Neutrophil (primary cell): Measurements from ENCODE around the gene TMEM255B.
"Not testable (repeated sequence)": the region's sequence is repeated elsewhere in the genome, so short reads cannot be mapped to it uniquely, and the experiment has no call there.

Source experiments
- H3K27ac ChIP-seq: fragments of 200-600 bp; sonication (generic); 2 replicates; pipeline ENCODE4 v1.5.1; 2016; ENCODE audit warnings: mild to moderate bottlenecking, moderate library complexity
- H3K27me3 ChIP-seq: fragments of 200-600 bp; sonication (generic); 2 replicates; pipeline ENCODE4 v1.6.0; 2016; ENCODE audit warnings: mild to moderate bottlenecking
- H3K36me3 ChIP-seq: fragments of 200-600 bp; sonication (generic); 2 replicates; pipeline ENCODE4 v1.5.1; 2017
- H3K4me1 ChIP-seq, 2 experiments: fragments of 200-600 bp in 1 of 2; sonication (generic) in 1 of 2; 1 replicate in 1 of 2; 2 replicates in 1 of 2; pipeline versions ENCODE4 v1.5.1 to v1.6.1; 2013 to 2016; ENCODE audit warnings: low read depth in 1 of 2, low read length in 1 of 2, mild to moderate bottlenecking in 1 of 2, moderate library complexity in 1 of 2; ENCODE audit not compliant: control insufficient read depth in 1 of 2, insufficient read depth in 1 of 2
- H3K4me3 ChIP-seq, 2 experiments: fragments of 200-600 bp in 1 of 2; sonication (generic) in 1 of 2; 1 replicate in 1 of 2; 2 replicates in 1 of 2; pipeline ENCODE4 v1.5.1; 2013 to 2016; ENCODE audit warnings: low read depth in 1 of 2, low read length in 1 of 2, mild to moderate bottlenecking in 1 of 2, moderate library complexity in 1 of 2
- H3K9me3 ChIP-seq: fragments of 200-600 bp; sonication (generic); 2 replicates; pipeline ENCODE4 v1.5.1; 2016
- TF ChIP-seq, protein P1 (sequence below): fragments of 200-600 bp; sonication (generic); IDR thresholded peaks from 2 replicates; pipeline ENCODE4 v1.5.1; 2016; ENCODE audit warnings: antibody characterized with exemption

TMEM255B gene

GRCh38 chr13:113749507-113749906 is 9.5 kb upstream of the TMEM255B start:
- no peaks in the 10 kb centered on the region for H3K9me3 ChIP-seq

DNA sequence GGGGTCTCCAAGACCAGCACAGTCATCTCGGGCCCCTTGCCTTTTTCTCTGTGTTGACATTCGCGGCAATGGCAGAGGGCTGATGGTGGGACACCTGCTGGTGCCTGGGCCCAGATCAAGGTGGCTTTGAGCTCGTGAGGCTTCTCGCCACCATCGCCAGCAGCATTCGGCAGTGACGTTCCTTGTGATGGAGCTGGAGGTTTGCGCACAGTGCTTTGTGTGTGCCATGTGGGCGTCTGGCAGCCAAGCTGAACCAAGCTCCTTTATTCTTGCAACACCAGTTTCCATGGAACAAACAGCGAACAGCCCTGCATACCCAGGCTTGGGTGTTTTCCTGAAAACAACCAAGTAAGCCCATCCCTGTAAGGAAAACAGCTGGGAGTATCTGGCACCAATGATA is 9.1 kb upstream of the TMEM255B start:
- Histone ChIP-seq H3K9me3 (no peaks in the 10 kb centered on the region), H3K27ac (no peak overlapping the region)

More at GRCh38 chr13:113749507-113749906, 9.5 kb upstream of the TMEM255B start:
- Histone ChIP-seq H3K36me3 (no peaks in the 10 kb centered on the region), H3K27ac (no peak overlapping the region), H3K4me3 (no peak overlapping the region), H3K27me3 (peaks cover 13% of the 10 kb centered on the region), H3K4me1 (no peaks in the 10 kb centered on the region)
- TF ChIP-seq, protein P1, sequence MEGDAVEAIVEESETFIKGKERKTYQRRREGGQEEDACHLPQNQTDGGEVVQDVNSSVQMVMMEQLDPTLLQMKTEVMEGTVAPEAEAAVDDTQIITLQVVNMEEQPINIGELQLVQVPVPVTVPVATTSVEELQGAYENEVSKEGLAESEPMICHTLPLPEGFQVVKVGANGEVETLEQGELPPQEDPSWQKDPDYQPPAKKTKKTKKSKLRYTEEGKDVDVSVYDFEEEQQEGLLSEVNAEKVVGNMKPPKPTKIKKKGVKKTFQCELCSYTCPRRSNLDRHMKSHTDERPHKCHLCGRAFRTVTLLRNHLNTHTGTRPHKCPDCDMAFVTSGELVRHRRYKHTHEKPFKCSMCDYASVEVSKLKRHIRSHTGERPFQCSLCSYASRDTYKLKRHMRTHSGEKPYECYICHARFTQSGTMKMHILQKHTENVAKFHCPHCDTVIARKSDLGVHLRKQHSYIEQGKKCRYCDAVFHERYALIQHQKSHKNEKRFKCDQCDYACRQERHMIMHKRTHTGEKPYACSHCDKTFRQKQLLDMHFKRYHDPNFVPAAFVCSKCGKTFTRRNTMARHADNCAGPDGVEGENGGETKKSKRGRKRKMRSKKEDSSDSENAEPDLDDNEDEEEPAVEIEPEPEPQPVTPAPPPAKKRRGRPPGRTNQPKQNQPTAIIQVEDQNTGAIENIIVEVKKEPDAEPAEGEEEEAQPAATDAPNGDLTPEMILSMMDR: no peak

GRCh38 chr13:113750554-113751399 is 8.2 kb upstream of the TMEM255B start:
- H3K9me3 ChIP-seq: no peaks in the 10 kb centered on the region
- H3K4me1 ChIP-seq: no peaks in the 10 kb centered on the region
- no peak overlapping the region for H3K4me3 ChIP-seq
- no peaks in the 10 kb centered on the region for H3K36me3 ChIP-seq
- peaks cover 14% of the 10 kb centered on the region for H3K27me3 ChIP-seq
- H3K27ac ChIP-seq: no peak overlapping the region
- TF ChIP-seq, protein P1: no peak

More for the DNA sequence above, 9.1 kb upstream of the TMEM255B start:
- Histone ChIP-seq H3K36me3 (no peaks in the 10 kb centered on the region), H3K27me3 (peaks cover 14% of the 10 kb centered on the region), H3K4me1 (no peaks in the 10 kb centered on the region), H3K4me3 (no peak overlapping the region)
- TF ChIP-seq, protein P1: no peak

- H3K9me3 ChIP-seq: no peaks in the 10 kb centered on the region
- no peaks in the 10 kb centered on the region for H3K36me3 ChIP-seq
- H3K4me1 ChIP-seq: peaks cover 4% of the 10 kb centered on the region in 2 experiments
- no peak overlapping the region for H3K27ac ChIP-seq
- no peak overlapping the region for H3K4me3 ChIP-seq
- TF ChIP-seq, protein P1: no peak
- H3K27me3 ChIP-seq: peaks cover 14% of the 10 kb centered on the region
Measured at GRCh38 chr13:113751491-113751890, 7.5 kb upstream of the TMEM255B start.

DNA sequence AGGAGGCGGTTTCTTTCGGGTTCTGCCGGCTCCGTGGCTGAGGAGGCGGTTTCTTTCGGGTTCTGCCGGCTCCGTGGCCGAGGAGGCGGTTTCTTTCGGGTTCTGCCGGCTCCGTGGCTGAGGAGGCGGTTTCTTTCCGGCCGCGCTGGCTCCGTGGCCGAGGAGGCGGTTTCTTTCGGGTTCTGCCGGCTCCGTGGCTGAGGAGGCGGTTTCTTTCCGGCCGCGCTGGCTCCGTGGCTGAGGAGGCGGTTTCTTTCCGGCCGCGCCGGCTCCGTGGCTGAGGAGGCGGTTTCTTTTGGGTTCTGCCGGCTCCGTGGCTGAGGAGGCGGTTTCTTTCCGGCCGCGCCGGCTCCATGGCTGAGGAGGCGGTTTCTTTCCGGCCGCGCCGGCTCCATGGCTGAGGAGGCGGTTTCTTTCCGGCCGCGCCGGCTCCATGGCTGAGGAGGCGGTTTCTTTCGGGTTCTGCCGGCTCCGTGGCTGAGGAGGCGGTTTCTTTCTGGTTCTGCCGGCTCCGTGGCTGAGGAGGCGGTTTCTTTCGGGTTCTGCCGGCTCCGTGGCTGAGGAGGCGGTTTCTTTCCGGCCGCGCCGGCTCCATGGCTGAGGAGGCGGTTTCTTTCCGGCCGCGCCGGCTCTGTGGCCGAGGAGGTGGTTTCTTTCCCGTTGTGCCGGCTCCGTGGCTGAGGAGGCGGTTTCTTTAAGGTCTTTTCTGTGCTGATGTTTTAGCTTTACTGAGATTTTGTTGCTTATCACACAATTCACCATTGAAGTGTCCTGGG is 6.6 kb upstream of the TMEM255B start:
- Histone ChIP-seq H3K27me3 (peaks cover 14% of the 10 kb centered on the region), H3K4me1 (peaks cover 8 to 11% of the 10 kb centered on the region in 2 experiments)
- H3K9me3 ChIP-seq, H3K4me3 ChIP-seq, H3K36me3 ChIP-seq, H3K27ac ChIP-seq: not testable (repeated sequence)

GRCh38 chr13:113753171-113753570 is 5.9 kb upstream of the TMEM255B start:
- Histone ChIP-seq H3K4me1 (peaks cover 11 to 15% of the 10 kb centered on the region in 2 experiments), H3K27ac (no peak overlapping the region), H3K4me3 (no peak overlapping the region), H3K36me3 (no peaks in the 10 kb centered on the region), H3K27me3 (peaks cover 14% of the 10 kb centered on the region), H3K9me3 (no peaks in the 10 kb centered on the region)
- TF ChIP-seq, protein P1: no peak
